Stimulated activated CD4-positive, alpha-beta T cell treated with anti-CD3 and anti-CD28 coated beads, Interleukin-1b, Interleukin-23, amount 100 ng/mL, for 1 hour (primary cell): ENCODE measurements around the gene TEX50.
"Not testable (repeated sequence)": the region's sequence is repeated elsewhere in the genome, so short reads cannot be mapped to it uniquely, and the experiment has no call there.

Experiments used
- DNase-seq, 2 donors: peaks; one replicate each; pipeline ENCODE4 v3.0.0-alpha.2; 2020; ENCODE audit warnings: low read depth in 2 of 2

TEX50 gene, protein sequence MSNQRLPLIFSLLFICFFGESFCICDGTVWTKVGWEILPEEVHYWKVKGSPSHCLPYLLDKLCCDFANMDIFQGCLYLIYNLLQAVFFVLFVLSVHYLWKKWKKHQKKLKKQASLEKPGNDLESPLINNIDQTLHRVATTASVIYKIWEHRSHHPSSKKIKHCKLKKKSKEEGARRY

DNA sequence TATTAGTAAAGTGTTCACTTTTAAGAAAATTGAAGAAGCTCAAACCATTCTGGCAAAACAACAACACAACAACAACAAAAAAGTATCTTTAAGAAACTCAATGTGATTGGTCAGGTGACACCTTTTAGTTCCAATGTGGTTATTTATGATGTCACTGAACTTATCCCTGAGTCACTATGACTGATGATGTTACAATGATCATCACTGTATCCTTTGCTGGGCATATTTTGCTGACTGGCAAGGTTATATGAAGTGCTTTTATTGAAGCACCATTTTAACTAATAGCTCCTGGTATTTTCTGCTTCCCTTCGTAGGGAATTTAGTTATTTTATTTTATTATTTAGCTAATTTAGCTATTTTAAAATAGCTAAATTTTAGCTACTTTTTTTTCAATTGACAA lies at the start of gene TEX50:
TSS of gene TEX50 (plus strand) at position 223 of the 400 bp plus-strand sequence. CDS start 184 bp downstream, outside the sequence.
- no peak for DNase-seq

DNA sequence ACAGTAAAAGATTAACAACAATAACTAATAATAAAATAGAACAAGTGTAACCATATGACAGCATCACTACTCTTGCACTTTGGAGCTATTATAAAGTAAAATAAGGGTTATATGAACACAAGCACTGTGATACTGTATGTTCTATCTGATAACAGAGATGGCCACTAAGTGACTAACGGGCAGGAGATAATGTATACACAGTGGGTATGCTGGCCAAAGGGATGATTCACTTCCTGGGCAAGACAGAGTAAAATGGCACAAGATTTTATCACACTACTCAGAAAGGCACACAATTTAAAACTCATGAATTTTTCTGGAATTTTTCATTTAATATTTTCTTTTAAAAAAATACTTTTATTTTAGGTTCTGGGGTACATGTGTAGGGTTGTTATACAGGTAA lies 44.6 kb upstream of the TEX50 start:
- DNase-seq, result no peak

DNA sequence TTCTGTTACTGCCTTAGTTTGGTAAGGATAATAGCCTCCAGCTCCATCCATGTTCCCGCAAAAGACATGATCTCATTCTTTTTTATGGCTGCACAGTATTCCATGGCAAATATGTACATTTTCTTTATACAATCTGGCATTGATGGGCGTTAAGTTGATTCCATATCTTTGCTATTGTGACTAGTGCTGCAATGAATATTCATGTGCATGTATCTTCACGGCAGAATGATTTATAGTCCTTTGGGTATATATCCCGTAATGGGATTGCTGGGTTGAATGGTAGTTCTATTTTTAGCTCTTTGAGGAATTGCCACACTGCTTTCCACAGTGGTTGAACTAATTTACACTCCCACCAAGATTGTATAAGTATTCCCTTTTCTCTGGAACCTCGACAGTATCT lies 44.0 kb upstream of the TEX50 start:
- DNase-seq, result not testable (repeated sequence)

DNA sequence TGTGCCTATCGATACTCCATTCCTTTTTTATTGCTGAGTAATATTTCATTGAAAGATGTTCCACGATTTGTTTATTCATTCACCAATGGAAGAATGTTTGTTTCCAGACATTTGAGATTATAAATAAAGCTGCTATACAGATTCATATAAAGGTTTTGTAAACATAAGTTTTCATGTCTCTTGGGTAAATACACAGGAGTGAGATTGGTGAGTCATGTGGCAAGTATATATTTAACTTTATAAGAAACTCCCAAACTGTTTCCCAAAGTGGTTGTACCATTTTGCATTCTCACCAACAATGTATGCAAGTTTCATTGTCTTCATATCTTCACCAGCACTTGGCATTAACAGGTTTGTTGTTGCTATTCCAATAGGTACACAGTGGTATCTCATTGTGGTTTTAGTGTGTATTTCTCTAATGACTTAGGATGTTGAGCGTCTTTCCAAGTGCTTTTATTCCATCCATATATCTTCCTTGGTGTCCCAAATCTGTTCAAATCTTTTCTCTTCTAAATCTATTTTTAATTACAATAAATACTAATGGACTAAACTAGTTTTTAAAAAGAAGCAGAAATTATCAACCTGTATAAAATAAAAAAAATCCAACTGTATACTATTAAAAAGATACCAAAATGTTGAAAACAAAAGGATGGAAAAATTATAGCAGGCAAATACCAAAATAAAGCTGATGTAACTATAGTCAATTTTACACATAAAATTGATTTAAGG lies 38.9 kb upstream of the TEX50 start:
- DNase-seq, result no peak

DNA sequence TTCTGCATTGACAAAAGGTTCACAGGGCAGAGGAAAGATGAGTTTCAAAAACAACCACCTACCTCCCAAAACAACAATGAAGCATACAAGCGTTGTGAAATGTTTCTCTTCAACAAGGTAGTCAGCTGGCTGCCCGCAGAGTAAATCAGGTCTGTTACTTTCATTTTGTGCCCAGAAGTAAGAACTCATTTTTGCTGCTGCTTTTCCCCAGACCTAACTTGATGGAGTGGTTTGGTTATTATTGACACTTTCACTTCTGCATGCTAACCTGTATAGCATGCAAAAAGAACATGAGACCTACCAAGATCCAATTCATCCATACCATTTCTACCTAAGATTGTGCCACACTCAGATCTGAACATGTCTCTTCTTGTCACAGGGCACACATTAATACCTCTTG lies 33.5 kb upstream of the TEX50 start:
- no peak for DNase-seq

DNA sequence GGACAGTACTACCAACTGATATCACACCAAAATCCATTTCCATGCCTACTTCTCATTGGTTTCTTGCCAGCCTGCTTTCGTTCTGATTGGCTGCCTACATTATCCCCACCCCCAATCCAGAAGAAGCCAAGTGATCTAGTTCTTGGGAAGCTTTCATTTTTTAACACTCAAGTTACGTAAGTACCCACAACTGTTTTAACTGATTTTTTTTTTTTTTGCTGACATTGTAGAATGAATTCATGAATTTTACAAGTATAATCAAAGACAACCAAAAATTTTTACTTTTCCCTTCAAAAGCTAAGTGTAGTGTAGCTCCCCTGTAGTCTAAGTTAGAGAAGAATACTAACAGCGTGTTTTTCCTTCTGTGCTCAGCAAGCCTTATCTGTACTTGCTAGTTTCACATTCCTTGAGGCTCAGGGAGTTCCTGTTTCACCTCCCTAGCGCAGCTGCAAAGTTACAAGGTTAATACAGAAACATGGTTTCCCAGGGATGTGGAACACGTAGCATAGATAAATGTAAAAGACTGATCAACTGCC lies 32.0 kb upstream of the TEX50 start, which contains the start of gene SLC9C2:
TSS of gene SLC9C2 (minus strand) at position 17 of the 536 bp plus-strand sequence. CDS start 1,296 bp downstream, outside the sequence.
- no peak for DNase-seq

DNA sequence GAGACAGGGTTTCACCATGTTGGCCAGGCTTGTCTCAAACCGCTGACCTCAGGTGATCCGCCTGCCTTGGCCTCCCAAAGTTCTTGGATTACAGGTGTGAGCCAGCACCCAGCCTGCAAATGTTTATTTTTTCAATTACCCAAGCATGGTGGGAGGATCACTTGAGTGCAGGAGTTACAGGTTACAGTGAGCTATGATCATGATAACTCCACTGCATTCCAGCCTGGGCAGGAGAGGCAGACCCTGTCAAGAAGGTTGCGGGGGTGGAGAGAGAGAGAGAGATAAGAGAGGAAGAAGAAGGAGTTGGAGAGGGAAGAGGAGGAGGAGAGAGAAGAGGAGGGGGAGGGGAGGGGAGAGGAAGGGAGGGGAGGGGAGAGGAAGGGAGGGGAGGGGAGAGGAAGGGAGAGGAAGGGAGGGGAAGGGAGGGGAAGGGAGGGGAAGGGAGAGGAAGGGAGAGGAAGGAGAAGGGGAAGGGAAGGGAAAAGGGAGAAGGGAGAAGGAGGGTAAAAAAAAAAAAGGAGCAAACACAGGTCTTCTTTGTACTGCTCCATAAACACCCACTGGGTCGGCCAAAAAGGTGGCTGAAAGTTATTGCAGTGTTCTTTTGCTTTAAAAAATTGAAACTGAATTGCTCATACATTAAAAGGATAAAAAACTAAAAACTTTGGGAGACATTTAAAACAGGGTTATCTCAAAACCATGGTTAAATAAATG lies 26.5 kb upstream of the TEX50 start:
- DNase-seq, result no peak

DNA sequence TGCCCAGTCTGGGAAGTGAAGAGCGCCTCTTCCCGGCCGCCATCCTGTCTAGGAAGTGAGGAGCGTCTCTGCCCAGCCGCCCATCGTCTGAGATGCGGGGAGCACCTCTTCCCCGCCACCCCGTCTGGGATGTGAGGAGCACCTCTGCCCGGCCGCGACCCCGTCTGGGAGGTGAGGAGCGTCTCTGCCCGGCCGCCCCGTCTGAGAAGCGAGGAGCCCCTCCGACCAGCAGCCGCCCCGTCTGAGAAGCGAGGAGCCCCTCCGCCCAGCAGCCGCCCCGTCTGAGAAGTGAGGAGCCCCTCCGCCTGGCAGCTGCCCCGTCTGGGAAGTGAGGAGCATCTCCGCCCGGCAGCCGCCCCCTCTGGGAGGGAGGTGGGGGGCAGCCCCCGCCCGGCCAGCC lies 22.1 kb upstream of the TEX50 start:
- DNase-seq, result not testable (repeated sequence)

DNA sequence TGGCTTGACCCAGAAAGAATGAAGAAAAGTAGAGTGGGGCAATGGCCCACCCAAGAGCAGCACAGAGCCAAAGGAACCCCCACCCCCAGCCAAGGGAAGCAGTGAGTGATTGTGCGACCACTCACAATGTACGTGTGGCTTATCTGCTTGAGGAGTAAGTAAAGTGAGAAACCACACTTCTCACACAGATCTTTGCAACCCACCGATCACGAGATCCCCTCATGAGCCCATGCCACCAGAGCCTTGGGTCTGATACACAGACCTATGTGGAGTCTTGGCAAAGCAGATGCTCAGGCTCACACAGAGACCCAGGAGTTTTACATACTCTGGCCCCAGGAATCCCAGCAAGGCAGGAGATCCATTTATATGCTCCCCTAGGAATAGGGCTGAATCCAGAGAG lies 18.3 kb upstream of the TEX50 start:
- DNase-seq, result no peak

DNA sequence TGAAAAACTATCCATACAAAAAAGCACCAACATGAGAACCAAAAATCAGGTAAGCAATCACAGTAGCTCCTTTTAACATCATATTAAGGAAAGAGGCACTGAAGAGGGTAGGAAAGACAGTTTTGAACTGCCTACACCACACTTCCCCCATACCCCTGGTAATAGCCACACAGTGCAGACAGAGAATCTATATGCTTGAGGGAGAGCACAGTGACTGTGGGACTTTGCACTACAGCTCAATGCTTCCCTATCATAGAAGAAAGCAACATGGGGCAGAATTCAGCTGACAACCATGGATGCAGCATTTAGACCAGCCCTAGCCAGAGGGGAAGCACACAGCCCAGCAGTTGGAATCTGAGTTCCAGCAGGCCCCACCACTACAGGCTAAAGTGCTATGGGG lies 7.9 kb upstream of the TEX50 start:
- DNase-seq, result no peak

DNA sequence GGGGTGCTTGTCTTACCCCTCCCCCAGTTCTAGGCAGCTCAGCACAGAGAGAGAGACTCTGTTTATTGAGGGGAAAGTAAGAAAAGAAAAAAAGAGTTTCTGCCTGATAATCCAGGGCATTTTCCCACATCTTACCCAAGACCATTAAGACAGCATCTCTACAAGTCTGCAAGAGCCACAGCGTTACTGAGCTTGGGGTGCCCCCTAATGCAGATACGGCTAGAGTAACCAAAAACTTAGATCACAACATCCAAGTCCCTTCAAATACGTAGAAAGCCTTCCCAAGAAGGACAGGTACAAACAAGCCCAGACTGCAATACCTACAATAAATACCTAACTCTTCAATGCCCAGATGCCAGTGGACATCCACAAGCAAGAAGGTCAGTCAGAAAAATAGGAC lies 6.2 kb upstream of the TEX50 start:
- no peak for DNase-seq

DNA sequence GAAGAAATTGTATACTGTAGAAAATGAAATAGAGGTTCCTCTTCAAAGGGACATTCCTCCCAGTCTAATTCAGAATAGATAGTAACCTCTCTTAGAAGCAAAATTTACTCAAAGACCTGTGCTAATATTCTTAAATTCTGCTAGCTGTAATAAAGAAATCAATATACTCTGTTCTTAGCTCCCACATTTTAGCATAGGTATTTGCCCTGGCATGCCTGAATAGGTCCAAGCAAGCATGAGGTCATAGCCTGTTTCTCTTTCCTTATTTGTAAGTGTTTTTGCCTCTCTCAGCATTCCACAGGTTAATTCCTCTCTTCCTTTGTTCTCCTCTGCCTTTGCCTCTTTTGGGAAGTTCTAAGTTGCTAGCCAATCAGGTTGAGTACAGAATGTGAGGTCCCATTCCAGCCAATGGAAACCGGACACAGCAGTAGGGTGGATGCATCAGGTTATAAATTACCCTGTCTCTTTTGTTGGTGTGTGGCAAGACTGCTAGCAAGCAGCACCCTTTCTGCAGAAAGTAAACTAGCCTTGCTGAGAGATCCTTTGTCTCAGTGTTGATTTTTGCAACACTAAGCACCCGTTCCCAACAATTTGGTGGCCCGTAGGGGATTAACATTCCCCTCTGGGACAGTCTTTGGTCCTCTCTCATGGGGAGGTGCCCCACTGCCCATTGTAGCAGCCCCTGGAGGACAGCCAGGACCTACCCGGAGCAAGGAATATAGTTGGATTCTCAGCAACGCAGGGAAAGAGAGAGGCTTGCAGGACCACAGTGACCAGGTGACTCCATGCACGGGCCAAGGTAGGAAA lies 2.3 kb downstream of the TEX50 start:
- DNase-seq, result not testable (repeated sequence)

DNA sequence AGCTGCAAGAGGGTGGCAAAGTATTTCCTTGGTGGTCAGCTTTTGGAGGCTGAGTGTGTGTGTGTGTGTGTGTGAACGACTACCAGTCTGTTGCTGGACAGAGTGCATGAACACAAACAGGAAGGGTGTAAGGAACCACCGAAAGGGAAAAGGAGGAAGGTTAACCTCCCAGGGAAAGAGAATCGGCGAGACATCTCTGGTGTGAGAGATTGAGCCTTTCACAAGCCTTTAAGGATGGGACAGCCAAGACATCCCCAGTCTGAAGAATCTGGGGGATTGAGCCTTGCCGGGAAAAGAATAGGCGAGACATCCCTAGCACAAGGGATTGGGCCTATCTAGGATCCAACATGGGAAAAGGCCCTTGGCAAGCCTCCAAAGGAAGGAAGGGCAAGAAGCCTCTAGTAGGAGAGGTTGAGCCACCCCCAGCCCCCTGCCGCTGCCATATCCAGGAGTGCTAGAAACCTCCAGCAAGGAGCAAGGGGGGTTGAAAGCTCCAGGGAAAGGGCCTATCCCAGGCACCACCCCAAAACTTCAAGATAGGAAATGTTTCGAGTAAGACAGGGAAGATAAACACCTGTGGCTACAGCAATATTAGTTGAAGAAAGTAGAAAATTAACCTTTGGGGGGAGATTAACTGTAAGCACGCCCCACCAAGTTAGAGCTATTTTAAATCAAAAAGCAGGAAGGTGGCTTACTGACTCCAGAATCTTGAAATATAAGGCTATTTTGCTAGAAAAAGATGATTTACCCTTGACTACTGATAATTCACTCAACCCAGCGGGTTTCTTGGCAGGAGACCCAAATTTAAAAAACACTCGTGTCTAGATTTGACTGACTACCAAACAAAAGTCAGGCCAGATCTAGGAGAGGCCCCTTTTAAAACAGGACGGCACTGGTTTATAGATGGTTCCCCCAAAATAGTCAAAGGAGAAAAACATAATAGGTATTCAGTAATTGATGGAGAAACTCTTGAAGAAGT lies 3.2 kb downstream of the TEX50 start:
- no peak for DNase-seq

DNA sequence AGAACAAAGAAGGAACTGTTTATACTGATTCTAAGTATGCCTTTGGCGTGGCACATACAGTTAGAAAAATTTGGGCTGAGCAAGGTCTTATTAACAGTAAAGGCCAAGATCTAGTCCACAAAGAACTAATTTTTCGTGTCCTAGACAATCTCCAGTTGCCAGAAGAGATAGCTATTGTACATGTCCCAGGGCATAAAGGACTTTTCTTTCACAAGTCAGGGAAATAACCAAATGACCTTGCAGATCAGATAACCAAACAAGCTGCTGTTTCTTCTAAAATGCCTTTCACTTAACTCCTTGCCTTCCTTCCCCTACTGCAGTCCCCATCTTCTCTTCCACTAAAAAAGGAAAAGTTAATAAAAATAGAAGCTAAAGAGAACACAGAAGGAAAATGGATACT lies 4.0 kb downstream of the TEX50 start:
- no peak for DNase-seq

DNA sequence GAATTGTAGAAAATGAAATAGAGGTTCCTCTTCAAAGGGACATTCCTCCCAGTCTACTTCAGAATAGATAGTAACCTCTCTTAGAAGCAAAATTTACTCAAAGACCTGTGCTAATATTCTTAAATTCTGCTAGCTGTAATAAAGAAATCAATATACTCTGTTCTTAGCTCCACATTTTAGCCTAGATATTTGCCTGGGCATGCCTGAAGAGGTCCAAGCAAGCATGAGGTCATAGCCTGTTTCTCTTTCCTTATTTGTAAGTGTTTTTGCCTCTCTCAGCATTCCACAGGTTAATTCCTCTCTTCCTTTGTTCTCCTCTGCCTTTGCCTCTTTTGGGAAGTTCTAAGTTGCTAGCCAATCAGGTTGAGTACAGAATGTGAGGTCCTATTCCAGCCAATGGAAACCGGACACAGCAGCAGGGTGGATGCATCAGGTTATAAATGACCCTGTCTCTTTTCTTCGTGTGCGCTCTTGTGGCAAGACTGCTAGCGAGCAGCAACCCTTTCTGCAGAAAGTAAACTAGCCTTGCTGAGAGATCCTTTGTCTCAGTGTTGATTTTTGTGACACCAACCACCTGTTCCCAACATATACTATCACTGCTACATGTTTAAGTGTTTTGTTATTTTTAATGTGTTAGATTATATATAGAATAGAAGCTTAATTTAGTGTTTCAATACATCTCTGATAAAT lies 7.5 kb downstream of the TEX50 start:
- not testable (repeated sequence) for DNase-seq

DNA sequence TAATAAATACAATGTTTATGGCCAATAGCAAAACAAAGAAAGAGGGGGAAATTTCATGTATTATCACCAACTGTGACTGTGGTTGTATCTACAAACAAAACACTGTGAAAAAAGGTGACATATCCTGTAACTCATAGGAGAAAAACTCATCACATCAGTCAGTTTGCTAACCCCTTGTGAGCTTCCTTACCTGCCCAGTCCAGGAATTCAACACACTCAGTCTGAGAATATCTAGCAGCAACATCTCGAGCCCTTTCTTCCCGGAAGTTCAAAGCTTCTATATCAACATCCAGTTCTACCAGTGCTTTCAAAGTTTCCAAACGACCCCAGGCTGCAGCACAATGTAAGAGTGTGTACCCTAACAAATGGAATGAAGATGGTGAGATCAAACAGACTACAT lies 11.5 kb downstream of the TEX50 start:
- no peak for DNase-seq

DNA sequence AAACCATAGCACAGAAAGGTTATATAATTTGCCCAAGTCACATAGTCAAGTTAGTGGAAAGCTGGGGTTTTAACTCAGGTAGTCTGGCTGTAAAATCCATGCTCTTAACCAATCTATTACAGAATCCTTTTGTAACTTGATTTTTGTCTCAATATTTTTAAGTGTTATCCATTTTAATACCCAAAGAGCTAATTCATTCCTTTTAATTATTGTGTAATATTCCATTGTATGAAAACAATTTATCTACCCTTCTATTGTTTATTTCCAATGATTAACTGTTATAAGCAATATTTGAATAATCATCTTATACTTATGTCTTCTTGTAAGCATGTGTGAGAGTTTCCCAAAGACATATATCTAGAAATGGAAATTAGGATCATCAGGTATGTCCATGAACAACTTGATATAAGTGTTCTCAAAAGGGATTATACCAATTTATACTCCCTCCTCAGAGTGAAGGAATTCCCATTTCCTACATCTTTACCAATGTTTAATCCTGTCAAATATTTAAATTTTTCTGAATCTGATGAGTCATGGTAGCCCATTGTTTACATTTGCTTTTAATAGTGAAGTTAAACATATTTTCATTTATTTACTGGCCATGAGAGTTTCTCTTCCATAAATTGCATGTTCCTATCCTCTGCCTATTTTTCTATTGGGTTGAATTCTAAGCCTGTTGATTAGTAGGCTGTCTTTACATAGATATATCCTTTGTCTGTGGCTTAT lies 13.9 kb downstream of the TEX50 start:
- DNase-seq, result no peak

DNA sequence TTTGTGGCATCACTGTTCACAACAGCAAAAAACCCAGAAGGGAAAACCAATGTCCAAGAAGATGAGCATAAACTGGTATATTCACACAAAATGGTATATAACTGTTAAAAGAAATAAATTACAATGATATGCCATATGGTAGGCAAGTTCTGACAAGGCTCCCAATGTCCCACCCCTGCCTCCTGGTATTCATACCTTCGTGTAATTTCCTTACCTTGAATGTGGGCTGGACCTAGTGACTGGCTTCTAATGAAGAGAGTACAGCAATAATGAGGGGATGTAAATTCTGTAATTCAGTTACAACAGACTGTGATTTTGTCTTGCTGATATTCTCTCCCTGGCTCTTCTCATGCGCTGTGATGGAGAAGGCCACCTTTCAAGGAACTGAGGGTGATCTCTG lies 25.2 kb downstream of the TEX50 start:
- DNase-seq, result no peak

DNA sequence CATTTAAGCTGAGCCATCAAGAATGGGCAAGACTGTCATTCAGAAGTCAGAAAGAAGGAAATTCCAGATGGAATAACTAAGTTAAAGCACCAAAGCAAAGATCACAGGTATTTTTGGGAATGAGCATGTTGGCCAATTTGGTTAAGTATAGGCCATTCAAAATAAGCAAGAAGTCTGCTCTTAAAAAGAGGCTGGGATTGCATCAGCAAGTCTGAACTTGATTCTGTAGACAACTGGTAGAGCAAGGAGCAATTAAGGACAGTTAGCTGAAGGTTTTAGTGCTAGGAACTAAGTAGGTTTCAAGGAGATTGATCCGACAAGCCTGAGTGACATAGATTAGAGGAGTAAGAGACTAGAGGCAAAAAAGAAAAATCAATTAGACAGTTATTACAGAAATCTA lies 26.1 kb downstream of the TEX50 start:
- DNase-seq, result no peak
